HG02840 (cell line): Measurements from ENCODE around the gene MTFR2.
"Not testable (repeated sequence)": the region's sequence is repeated elsewhere in the genome, so short reads cannot be mapped to it uniquely, and the experiment has no call there.

Source experiments
- ATAC-seq: cut with Tn5 transposase; IDR thresholded peaks from one replicate; pipeline ENCODE4 v1.9.1; 2021; ENCODE audit warnings: mild to moderate bottlenecking, moderate library complexity, moderate number of reproducible peaks; ENCODE audit not compliant: unreplicated experiment, low FRiP score

Gene MTFR2

DNA sequence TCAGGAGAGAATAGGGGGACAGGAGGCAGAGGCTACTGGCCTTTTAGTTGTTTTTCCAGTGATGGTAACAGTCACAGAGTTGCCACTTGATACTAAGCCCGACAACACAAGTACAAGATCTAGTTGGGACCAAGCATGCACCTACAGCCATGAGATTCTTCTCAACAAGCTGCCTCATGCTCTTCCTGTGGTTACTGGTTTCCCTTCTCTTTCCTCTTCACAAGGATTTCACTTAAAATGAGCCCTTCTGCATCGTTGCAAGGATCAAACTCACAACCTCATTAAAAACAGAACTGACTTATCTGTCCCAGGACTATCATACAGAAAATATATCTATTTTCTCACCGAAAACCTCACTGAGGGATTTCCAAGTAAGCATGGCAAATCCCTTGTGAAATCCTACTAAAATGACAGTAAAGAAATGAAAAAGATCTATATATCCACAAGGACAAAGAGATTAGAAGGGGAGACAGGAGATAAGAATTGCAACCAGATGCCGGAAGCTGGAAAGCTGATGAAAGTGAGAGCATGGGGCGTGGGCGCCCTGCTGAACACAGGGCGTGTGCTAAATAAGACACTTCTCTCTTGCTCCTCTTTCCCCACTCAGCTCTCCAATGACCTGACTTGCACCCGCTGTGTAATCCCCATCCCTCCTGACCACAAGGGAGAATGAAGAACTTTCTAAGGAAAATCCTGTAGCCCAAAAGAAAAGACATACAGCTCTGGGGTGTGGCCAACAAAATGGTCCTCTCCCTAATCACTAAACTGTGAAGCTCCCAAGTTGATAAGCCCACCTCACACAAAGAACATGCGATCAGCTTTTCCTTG lies 13.4 kb downstream of the MTFR2 start:
- ATAC-seq = no peak

- ATAC-seq = no peak
Observed at GRCh38 chr6:136235233-136235564, 14.9 kb downstream of the MTFR2 start.

- no peak for ATAC-seq
Observed at GRCh38 chr6:136232701-136233100, 17.4 kb downstream of the MTFR2 start.

DNA sequence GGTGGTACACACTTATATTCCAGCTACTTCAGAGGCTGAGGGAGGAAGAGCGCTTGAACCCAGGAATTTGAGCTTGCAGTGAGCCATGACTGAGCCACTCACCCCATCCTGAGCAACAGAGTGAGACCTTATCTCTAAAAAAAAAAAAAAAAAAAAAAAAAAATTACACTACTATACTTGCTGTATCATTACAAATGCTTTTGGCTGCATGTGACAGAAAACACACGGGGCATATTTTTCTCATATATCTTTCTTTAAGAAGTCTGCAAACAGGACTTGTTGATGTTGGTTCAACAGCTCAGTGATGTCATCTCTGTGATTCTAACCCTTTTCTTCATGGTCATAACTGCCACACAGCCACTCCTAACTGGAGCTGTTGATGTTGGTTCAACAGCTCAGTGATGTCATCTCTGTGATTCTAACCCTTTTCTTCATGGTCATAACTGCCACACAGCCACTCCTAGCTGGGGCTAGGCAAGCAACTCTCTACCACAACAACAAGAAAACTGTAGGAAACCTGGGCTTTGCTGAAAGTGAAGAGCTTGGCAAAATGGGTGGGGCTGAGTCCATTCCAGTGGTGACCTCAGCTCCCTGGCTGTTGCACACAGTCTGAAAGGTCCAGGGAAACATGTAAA lies 19.8 kb downstream of the MTFR2 start:
- ATAC-seq = no peak

- ATAC-seq = no peak
Observed at GRCh38 chr6:136228814-136229213, 21.3 kb downstream of the MTFR2 start.

GRCh38 chr6:136226674-136227377 lies 23.3 kb downstream of the MTFR2 start:
- ATAC-seq = no peak

DNA sequence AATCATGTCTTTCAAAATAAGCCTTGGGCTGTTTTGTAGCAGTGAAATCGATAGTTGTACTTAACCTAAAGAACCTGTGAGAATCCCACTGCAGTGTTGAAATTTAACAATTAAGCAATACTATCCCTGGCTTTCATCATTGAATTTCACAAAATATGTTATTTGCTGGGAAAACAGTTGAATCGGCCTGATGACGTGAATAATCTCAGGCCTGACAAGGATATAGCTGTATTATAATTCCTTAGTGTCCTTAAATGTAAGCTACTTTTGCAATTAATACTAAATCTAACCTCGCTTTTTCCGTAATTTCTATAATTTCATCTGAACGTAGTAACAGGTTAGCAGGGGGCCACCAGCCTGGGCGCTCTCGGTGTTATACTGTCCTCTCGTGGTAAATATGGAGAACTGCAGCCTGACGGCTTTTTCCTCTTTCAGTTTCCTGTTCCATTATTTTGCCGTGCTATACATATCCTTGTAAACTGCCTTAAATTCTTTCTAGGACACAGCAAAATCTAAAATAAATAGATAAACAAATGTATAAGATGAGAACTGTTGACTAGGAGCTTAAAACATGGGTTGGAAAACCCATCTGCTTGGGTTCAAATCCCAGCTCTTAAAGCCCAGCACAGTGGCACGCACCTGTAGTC lies 24.0 kb downstream of the MTFR2 start:
- no peak for ATAC-seq

GRCh38 chr6:136225496-136225895 lies 24.6 kb downstream of the MTFR2 start:
- no peak for ATAC-seq

DNA sequence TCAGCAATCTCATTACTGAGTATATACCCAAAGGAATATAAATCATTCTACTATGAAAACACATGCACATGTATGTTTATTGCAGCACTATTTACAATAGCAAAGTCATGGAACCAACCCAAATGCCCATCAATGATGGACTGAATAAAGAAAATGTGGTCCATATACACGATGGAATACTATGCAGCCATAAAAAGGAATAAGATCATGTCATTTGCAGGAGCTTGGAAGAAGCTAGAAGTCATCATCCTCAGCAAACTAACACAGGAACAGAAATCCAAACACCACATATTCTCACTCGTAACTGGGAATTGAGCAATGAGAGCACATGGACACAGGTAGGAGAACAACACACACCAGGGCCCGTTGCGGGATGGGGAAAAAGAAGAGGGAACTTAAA lies 25.1 kb downstream of the MTFR2 start:
- not testable (repeated sequence) for ATAC-seq

- no peak for ATAC-seq
Observed at GRCh38 chr6:136216503-136217401, 33.4 kb downstream of the MTFR2 start.

- no peak for ATAC-seq
Observed at GRCh38 chr6:136213853-136214252, 36.3 kb downstream of the MTFR2 start.

DNA sequence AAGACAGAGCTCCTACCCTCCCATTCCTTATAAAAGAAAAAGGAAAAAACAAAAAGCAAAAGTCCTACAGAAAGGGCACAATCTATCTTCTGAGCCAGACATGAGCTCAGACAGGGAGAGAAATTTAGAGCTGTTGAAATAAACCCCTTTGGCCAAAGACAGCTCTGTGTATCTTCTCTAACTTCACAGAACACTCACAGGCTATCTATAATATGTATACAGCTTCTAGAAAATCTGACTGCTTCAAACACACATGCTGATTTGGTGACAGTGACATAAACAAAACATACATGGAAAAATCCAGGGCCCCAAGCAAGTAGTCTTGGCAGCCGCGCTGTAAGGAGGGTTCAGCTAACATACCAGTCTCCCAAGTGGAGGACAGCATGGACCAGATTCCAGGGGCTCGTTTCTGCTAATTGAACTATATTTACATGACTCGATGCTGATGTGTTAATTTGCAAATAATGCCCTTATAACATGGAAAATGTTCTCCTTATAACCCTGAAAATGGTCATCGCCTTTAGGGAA lies 37.0 kb downstream of the MTFR2 start:
- ATAC-seq = no peak

DNA sequence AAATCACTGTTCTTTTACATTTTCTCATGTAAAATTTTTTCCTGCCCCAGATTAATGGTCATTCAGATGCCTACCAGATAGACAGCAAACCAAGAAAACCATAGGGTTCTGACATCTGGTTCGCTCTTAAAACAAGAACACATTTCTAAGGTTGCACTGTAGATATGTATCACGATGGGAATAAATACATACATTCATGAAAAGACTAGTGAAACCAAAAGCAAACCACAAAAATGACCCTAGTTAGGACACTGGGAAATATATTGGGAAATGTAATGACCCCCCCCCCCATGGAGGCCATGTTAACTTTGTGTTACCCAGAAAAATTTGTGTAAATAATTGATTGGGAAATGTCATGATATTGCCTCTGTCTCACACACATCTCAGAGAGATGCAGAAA lies 37.5 kb downstream of the MTFR2 start:
- ATAC-seq = no peak

DNA sequence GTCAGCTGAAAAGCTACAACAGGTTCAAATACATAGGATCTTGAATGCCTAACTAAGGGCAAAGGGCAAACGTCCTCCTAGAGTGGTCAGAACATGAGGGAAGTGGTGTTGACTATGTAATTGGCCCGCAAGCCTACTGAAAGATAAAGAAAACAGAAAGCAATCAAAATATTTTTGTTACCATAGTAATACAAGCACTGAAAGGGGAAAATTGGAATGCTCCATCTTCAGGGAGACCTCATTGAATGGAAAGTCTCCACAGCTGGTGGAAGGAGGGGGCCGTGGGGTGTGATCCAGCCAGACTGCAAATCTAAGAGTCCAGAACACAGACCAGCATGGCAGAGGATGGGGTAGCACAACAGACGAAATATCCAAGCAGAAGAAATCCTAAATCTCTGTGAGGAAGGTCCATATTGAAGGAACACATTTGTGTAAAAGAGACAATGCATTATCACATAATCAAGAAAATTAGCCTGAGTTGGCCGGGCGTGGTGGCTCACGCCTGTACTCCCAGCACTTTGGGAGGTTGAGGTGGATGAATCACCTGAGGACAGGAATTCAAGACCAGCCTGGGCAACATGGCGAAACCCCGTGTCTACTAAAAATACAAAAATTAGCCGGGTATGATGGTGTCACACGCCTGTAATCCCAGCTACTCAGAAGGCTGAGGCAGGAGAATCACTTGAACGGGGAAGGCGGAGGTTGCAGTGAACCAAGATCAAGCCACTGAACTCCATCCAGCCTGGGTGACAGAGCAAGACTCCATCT lies 39.5 kb downstream of the MTFR2 start:
- ATAC-seq = no peak

DNA sequence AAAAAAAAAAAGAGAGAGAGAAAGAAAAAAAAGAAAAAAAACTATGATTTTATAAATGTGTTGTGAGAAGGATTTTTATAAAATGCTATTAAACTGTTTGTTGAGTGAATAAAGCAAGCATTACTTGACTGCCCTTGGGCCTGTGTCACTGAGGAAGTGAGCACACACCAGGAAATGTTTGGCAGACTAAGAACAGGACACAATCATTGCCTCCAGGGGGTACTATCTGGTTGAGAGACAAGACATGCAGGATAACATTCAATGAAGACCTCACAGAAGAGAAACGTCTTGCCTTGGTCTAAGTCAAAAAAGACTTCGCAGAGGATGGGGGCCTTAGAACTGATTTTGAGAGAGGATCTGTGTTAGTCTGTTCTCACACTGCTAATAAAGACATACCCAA lies 40.6 kb downstream of the MTFR2 start:
- no peak for ATAC-seq

DNA sequence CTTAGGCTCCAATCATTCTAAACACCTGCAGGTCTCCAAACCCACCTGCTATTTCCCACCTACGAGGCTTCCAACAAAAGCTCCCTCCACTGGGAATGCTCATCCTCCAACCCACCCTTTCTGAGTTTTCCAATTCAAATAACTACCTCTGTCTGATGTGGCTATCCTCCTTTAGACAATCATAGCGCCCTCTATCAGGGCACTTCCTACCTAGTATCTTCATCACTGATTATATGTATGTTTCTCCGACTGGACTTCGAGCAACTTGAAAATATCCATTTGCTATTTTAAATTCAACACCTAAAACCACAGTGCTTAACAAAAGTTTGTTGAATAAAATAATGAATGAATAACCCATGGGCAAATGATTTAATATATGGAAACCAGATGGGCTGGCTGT lies 41.3 kb downstream of the MTFR2 start:
- ATAC-seq = no peak

GRCh38 chr6:136201732-136202131 lies 48.4 kb downstream of the MTFR2 start:
- no peak for ATAC-seq

- ATAC-seq = no peak
Observed at GRCh38 chr6:136192902-136193301, 57.2 kb downstream of the MTFR2 start.
